Posterior cingulate gyrus (tissue), 11 donors: ENCODE measurements around the gene C1orf159.

Experiments used
- DNase-seq, 10 donors: peaks; one replicate each; pipeline versions ENCODE4 v3.0.0 to v3.0.0-alpha.2; 2020 to 2021; ENCODE audit warnings: mixed read lengths in 3 of 10
- intact Hi-C: fragments of 100-400 bp; cut with DNase I; formaldehyde crosslinking; loops from one replicate; pipeline ENCODE4 v1.15.1; 2023

C1orf159 gene

GRCh38 chr1:1047963-1048362, 67.9 kb downstream of the C1orf159 start:
- intact Hi-C loops = no loop called here
- DNase-seq = no peak

GRCh38 chr1:1047407-1047806, 68.5 kb downstream of the C1orf159 start:
- intact Hi-C loops = no loop called here

GRCh38 chr1:1046767-1047166, 69.1 kb downstream of the C1orf159 start:
- no peak for DNase-seq
- intact Hi-C loops = no loop called here

More at GRCh38 chr1:1047407-1047806, 68.5 kb downstream of the C1orf159 start:
- DNase-seq = no peak

- intact Hi-C loops = no loop called here
- DNase-seq = no peak
These were observed 69.6 kb downstream of the C1orf159 start for GRCh38 chr1:1046243-1046642.

- DNase-seq = no peak
- intact Hi-C loops = no loop called here
These were observed 70.8 kb downstream of the C1orf159 start for GRCh38 chr1:1045129-1045528.

GRCh38 chr1:1044455-1045078, 71.3 kb downstream of the C1orf159 start:
- intact Hi-C loops = no loop called here
- DNase-seq = no peak

GRCh38 chr1:1043921-1044320, 72.0 kb downstream of the C1orf159 start:
- no peak for DNase-seq
- intact Hi-C loops = no loop called here

- no peak for DNase-seq
- intact Hi-C loops = no loop called here
These were observed 72.5 kb downstream of the C1orf159 start for GRCh38 chr1:1043411-1043810.

- intact Hi-C loops = no loop called here
These were observed 73.1 kb downstream of the C1orf159 start for GRCh38 chr1:1042835-1043234.

GRCh38 chr1:1041873-1042272, 74.0 kb downstream of the C1orf159 start:
- DNase-seq = no peak
- intact Hi-C loops = no loop called here

More at GRCh38 chr1:1042835-1043234, 73.1 kb downstream of the C1orf159 start:
- no peak for DNase-seq

- intact Hi-C loops = no loop called here
- no peak for DNase-seq
These were observed 74.8 kb downstream of the C1orf159 start for GRCh38 chr1:1041092-1041523.

GRCh38 chr1:1040004-1040991, 75.6 kb downstream of the C1orf159 start:
- intact Hi-C loops = no loop called here
- peak; percentile 57 to 97 (median 76) for DNase-seq

- intact Hi-C loops = no loop called here
These were observed 76.6 kb downstream of the C1orf159 start for GRCh38 chr1:1039145-1039910.

GRCh38 chr1:1038694-1039093, 77.2 kb downstream of the C1orf159 start:
- intact Hi-C loops = no loop called here

More at GRCh38 chr1:1039145-1039910, 76.6 kb downstream of the C1orf159 start:
- DNase-seq = no peak

GRCh38 chr1:1037366-1038327, 78.2 kb downstream of the C1orf159 start:
- intact Hi-C loops = no loop called here
- peak in 4 of 10 donors; percentile 61 to 94 (median 74) for DNase-seq

More at GRCh38 chr1:1038694-1039093, 77.2 kb downstream of the C1orf159 start:
- no peak for DNase-seq

- intact Hi-C loops = no loop called here
- DNase-seq = no peak
These were observed 80.5 kb downstream of the C1orf159 start for GRCh38 chr1:1035291-1035943.

- intact Hi-C loops = no loop called here
These were observed 81.5 kb downstream of the C1orf159 start for GRCh38 chr1:1034439-1034781.

GRCh38 chr1:1033731-1034438, 82.0 kb downstream of the C1orf159 start:
- intact Hi-C loops = loop anchor here (2.0 kb wide), 1 partner anchor 15 kb away; no protein-coding TSS in a partner anchor
- no peak for DNase-seq

More at GRCh38 chr1:1034439-1034781, 81.5 kb downstream of the C1orf159 start:
- DNase-seq = peak in 1 of 10 donors; percentile 86
